ENCODE results near the gene KCNE5.

GRCh38 chrX:109590176-109590575 is 34.8 kb downstream of the KCNE5 start:
- TF ChIP-seq CTCF (IDR thresholded peaks at IDR 0.05; ENCODE audit: low read depth, low read length, poor library complexity, severe bottlenecking) (no peak), EZH2phosphoT487 (IDR thresholded peaks at IDR 0.05; ENCODE audit: borderline replicate concordance, low read length) (no peak)

Measured in DOHH2 (cell line).